Measurements from ENCODE around the gene POU6F2. TPM values are rescaled to one million over a fixed set of nuclear protein-coding genes. Genes with fewer than 3 reads are reported as not detected.
A peak's percentile ranks its signal among the peaks of the same experiment; 100 is the strongest.

Gene POU6F2
- total RNA-seq, 1 experiment from 2014 or later, result not detected

DNA sequence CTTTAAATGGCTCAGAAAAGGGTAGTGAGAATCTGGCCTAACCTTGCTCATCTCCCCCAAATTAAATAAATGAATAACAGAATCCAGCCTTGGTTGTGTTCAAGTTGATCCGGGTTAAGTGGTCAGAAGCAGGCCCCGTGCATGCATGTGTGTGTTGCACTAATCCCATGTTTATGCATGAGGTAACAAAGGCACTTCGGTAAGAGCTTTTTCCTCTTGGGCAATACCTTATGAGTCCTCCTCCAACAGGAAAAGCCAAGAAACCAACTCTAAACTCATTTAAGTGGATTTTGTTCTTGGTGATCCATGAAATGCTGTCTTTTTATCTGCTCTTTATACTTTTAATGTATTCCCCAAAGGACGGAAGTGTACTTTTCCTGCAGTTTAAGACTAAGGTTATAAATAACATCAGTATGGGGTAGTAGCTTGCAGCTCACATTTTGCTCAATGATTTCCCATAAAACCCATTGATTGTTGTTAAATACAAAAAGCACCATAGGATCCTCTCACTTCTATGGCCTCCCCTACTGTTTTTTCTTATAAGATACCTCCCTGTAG, 483.6 kb downstream of the POU6F2 start:
- POLR2A ChIA-PET (ENCODE audit: unreplicated experiment), result no interaction called here
- no peaks in the 10 kb centered on the region for H3F3A ChIP-seq (ENCODE audit: low read length, unreplicated experiment)
- no peak overlapping the region for H3K4me3 ChIP-seq (ENCODE audit: low read length)
- no peak overlapping the region for H3K4me2 ChIP-seq (ENCODE audit: low read length)
- BruUV-seq (replicated peaks), result no TSS peak
- H3K27ac ChIP-seq (ENCODE audit: low read length), result no peak overlapping the region
- H3K4me1 ChIP-seq (ENCODE audit: insufficient read depth, low read length), result no peaks in the 10 kb centered on the region
- no peaks in the 10 kb centered on the region for H3K9me3 ChIP-seq (ENCODE audit: low read length)
- no peaks in the 10 kb centered on the region for H3K36me3 ChIP-seq (ENCODE audit: low read depth, low read length)
- DNase-seq, result no peak
- H4K20me1 ChIP-seq (ENCODE audit: low read length), result no peaks in the 10 kb centered on the region
- H2AFZ ChIP-seq (ENCODE audit: low read length), result no peak overlapping the region
- TF ChIP-seq, protein P1, sequence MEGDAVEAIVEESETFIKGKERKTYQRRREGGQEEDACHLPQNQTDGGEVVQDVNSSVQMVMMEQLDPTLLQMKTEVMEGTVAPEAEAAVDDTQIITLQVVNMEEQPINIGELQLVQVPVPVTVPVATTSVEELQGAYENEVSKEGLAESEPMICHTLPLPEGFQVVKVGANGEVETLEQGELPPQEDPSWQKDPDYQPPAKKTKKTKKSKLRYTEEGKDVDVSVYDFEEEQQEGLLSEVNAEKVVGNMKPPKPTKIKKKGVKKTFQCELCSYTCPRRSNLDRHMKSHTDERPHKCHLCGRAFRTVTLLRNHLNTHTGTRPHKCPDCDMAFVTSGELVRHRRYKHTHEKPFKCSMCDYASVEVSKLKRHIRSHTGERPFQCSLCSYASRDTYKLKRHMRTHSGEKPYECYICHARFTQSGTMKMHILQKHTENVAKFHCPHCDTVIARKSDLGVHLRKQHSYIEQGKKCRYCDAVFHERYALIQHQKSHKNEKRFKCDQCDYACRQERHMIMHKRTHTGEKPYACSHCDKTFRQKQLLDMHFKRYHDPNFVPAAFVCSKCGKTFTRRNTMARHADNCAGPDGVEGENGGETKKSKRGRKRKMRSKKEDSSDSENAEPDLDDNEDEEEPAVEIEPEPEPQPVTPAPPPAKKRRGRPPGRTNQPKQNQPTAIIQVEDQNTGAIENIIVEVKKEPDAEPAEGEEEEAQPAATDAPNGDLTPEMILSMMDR (conservative IDR thresholded peaks at IDR 0.05; ENCODE audit: low read depth, low read length), result no peak
- TF ChIP-seq EZH2phosphoT487 (IDR thresholded peaks at IDR 0.05; ENCODE audit: borderline replicate concordance, low read length), result no peak
- TF ChIP-seq EZH2 (IDR thresholded peaks at IDR 0.05; ENCODE audit: low read length, unreplicated experiment), result no peak
- intact Hi-C loops (cut with micrococcal nuclease), result no loop called here
- no peak for ATAC-seq
- CTCF ChIA-PET, result no interaction called here
- H3K79me2 ChIP-seq (ENCODE audit: low read length), result no peaks in the 10 kb centered on the region
- H3K9ac ChIP-seq (ENCODE audit: low read length), result no peak overlapping the region
- H3K9me2 ChIP-seq (replicated peaks; ENCODE audit: low read length), result no peaks in the 10 kb centered on the region
- peaks cover 82% of the 10 kb centered on the region for H3K27me3 ChIP-seq (ENCODE audit: low read length)

DNA sequence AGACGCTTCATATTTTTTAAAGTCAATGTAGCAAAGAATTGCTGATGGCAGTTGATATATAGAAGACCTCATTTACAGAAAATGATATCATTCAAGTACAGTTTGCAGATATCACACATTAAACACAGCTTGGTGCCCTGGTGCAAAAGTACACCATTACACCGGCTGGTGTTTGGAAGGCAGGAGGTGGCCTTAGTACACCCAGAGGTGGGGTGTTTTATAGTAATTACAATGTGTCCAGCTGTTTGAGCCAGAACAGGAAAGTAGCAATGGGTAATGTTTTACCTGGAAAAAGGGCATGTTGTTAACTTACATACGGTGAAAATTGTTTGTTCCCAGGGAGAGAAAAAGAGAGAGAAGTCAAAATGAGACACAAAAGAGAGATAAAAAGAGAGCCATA, 485.5 kb downstream of the POU6F2 start:
- Histone ChIP-seq H3K9me2 (replicated peaks; ENCODE audit: low read length) (no peaks in the 10 kb centered on the region), H3K79me2 (ENCODE audit: low read length) (no peaks in the 10 kb centered on the region), H3K4me2 (ENCODE audit: low read length) (no peak overlapping the region), H3K36me3 (ENCODE audit: low read depth, low read length) (no peaks in the 10 kb centered on the region), H3F3A (ENCODE audit: low read length, unreplicated experiment) (no peaks in the 10 kb centered on the region), H3K4me3 (ENCODE audit: low read length) (no peak overlapping the region), H3K27me3 (ENCODE audit: low read length) (peaks cover 90% of the 10 kb centered on the region), H3K9ac (ENCODE audit: low read length) (no peak overlapping the region), H2AFZ (ENCODE audit: low read length) (no peak overlapping the region), H3K27ac (ENCODE audit: low read length) (no peak overlapping the region), H3K4me1 (ENCODE audit: insufficient read depth, low read length) (no peaks in the 10 kb centered on the region), H3K9me3 (ENCODE audit: low read length) (no peaks in the 10 kb centered on the region), H4K20me1 (ENCODE audit: low read length) (no peaks in the 10 kb centered on the region)
- ATAC-seq, result no peak
- CTCF ChIA-PET, result interaction anchor here (0.7 kb wide), 1 partner anchor 35 kb away, joined by 3 read pairs; no protein-coding TSS in a partner anchor
- TF ChIP-seq EZH2 (IDR thresholded peaks at IDR 0.05; ENCODE audit: low read length, unreplicated experiment) (no peak), EZH2phosphoT487 (IDR thresholded peaks at IDR 0.05; ENCODE audit: borderline replicate concordance, low read length) (no peak)
- TF ChIP-seq, protein P1 (conservative IDR thresholded peaks at IDR 0.05; ENCODE audit: low read depth, low read length), result no peak
- POLR2A ChIA-PET (ENCODE audit: unreplicated experiment), result no interaction called here
- BruUV-seq (replicated peaks), result no TSS peak
- no peak for DNase-seq
- intact Hi-C loops (cut with micrococcal nuclease), result no loop called here

DNA sequence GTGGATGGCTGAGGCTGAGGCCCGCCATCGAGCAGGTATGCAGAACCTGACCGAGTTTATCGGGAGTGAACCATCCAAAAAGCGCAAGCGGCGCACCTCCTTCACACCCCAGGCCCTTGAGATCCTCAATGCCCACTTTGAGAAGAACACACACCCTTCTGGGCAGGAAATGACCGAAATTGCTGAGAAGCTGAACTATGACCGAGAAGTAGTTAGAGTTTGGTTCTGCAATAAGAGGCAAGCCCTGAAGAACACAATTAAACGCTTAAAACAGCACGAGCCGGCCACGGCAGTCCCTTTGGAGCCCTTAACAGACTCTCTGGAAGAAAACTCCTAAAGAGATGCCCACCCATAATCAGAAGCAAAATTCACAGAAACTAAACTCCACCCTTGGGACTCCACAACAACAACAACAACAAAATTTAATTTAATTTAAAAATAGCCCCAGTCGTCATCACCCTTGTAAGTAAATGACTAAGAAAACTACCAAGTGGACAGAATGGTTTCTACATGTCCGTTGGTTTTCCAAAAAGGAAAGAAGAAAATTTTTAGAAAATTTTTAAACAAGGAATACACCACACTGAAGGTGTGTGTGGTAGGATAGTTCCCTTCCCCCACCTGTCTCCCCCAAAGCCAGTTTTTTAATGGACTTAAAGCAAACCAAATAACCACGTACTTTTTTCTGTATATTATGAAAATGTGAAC, 486.8 kb downstream of the POU6F2 start:
- ATAC-seq, result no peak
- Histone ChIP-seq H3K9me3 (ENCODE audit: low read length) (no peaks in the 10 kb centered on the region), H3K36me3 (ENCODE audit: low read depth, low read length) (no peaks in the 10 kb centered on the region), H4K20me1 (ENCODE audit: low read length) (no peaks in the 10 kb centered on the region), H3K4me1 (ENCODE audit: insufficient read depth, low read length) (no peaks in the 10 kb centered on the region), H3F3A (ENCODE audit: low read length, unreplicated experiment) (no peaks in the 10 kb centered on the region), H3K4me3 (ENCODE audit: low read length) (no peak overlapping the region), H3K27me3 (ENCODE audit: low read length) (peaks cover 89% of the 10 kb centered on the region), H3K27ac (ENCODE audit: low read length) (no peak overlapping the region), H2AFZ (ENCODE audit: low read length) (no peak overlapping the region; the same call in 1 of the 2 replicates), H3K9ac (ENCODE audit: low read length) (no peak overlapping the region), H3K4me2 (ENCODE audit: low read length) (peak overlapping the region; percentile 44; the same call in 1 of the 2 replicates), H3K9me2 (replicated peaks; ENCODE audit: low read length) (no peaks in the 10 kb centered on the region), H3K79me2 (ENCODE audit: low read length) (no peaks in the 10 kb centered on the region)
- TF ChIP-seq EZH2phosphoT487 (IDR thresholded peaks at IDR 0.05; ENCODE audit: borderline replicate concordance, low read length) (no peak), EZH2 (IDR thresholded peaks at IDR 0.05; ENCODE audit: low read length, unreplicated experiment) (no peak)
- TF ChIP-seq, protein P1 (conservative IDR thresholded peaks at IDR 0.05; ENCODE audit: low read depth, low read length), result no peak
- DNase-seq, result no peak
- intact Hi-C loops (cut with micrococcal nuclease), result loop anchor here (1.0 to 2.0 kb wide), 4 partner anchors 389 to 1066 kb away; no protein-coding TSS in a partner anchor
- no TSS peak for BruUV-seq (replicated peaks)
- ChIA-PET POLR2A (ENCODE audit: unreplicated experiment) (no interaction called here), CTCF (no interaction called here)

Measured in PC-3 (cell line).